Kidney tubule cell (primary cell): ENCODE results near the gene MCC.

Experiments
- DNase-seq: peaks from one replicate; pipeline ENCODE4 v3.0.0-alpha.2; 2018; ENCODE audit warnings: low spot score

Gene MCC

GRCh38 chr5:113199122-113199905, 288.9 kb downstream of the MCC start:
- DNase-seq, result no peak

- no peak for DNase-seq
Measured at GRCh38 chr5:113197456-113198200, 290.6 kb downstream of the MCC start.

- DNase-seq, result no peak
Measured at GRCh38 chr5:113195771-113196170, 292.5 kb downstream of the MCC start.

GRCh38 chr5:113195251-113195650, 293.0 kb downstream of the MCC start:
- DNase-seq, result no peak

GRCh38 chr5:113194591-113194990, 293.7 kb downstream of the MCC start:
- no peak for DNase-seq

GRCh38 chr5:113194125-113194524, 294.1 kb downstream of the MCC start:
- no peak for DNase-seq

GRCh38 chr5:113193311-113193978, 294.8 kb downstream of the MCC start:
- DNase-seq, result no peak

- no peak for DNase-seq
Measured at GRCh38 chr5:113192541-113192940, 295.7 kb downstream of the MCC start.

GRCh38 chr5:113190347-113190746, 297.9 kb downstream of the MCC start:
- peak; percentile 25 for DNase-seq

- no peak for DNase-seq
Measured at GRCh38 chr5:113189291-113189690, 299.0 kb downstream of the MCC start.

- DNase-seq, result no peak
Measured at GRCh38 chr5:113188436-113188835, 299.8 kb downstream of the MCC start.

- DNase-seq, result no peak
Measured at GRCh38 chr5:113187906-113188305, 300.3 kb downstream of the MCC start.

GRCh38 chr5:113186061-113186460, 302.2 kb downstream of the MCC start:
- no peak for DNase-seq

- no peak for DNase-seq
Measured at GRCh38 chr5:113183694-113184093, 304.6 kb downstream of the MCC start.

- DNase-seq, result no peak
Measured at GRCh38 chr5:113182658-113183344, 305.5 kb downstream of the MCC start.

- DNase-seq, result no peak
Measured at GRCh38 chr5:113181853-113182490, 306.3 kb downstream of the MCC start.

- no peak for DNase-seq
Measured at GRCh38 chr5:113181409-113181808, 306.8 kb downstream of the MCC start.

- DNase-seq, result no peak
Measured at GRCh38 chr5:113179156-113179555, 309.1 kb downstream of the MCC start.

- no peak for DNase-seq
Measured at GRCh38 chr5:113178073-113178779, 310.0 kb downstream of the MCC start.

- DNase-seq, result no peak
Measured at GRCh38 chr5:113177225-113177624, 311.0 kb downstream of the MCC start.

- DNase-seq, result no peak
Measured at GRCh38 chr5:113176734-113177133, 311.5 kb downstream of the MCC start.
